Stimulated activated naive CD8-positive, alpha-beta T cell treated with anti-CD3 and anti-CD28 coated beads, Interleukin-15, Interleukin-2, amounts not matched to agents 100 U/mL and 50 U/mL, for 24 hours (primary cell): Measurements from ENCODE around the gene SORCS3.

Source experiments
- ATAC-seq: fragments of 150-1000 bp; cut with Tn5 transposase; one replicate; pipeline ENCODE4 v1.10.0; 2021
- DNase-seq: peaks from one replicate; pipeline ENCODE4 v3.0.0; 2021

Gene SORCS3

GRCh38 chr10:104646146-104646545 is 5.1 kb downstream of the SORCS3 start:
- no peak for ATAC-seq
- no peak for DNase-seq

GRCh38 chr10:104648421-104648820 is 7.3 kb downstream of the SORCS3 start:
- DNase-seq (no peak), ATAC-seq (no peak)

- DNase-seq (no peak), ATAC-seq (no peak)
These were observed 9.0 kb downstream of the SORCS3 start for GRCh38 chr10:104650072-104650471.

GRCh38 chr10:104650635-104651331 is 9.7 kb downstream of the SORCS3 start:
- DNase-seq (no peak), ATAC-seq (no peak)

- DNase-seq (no peak), ATAC-seq (no peak)
These were observed 15.9 kb downstream of the SORCS3 start for GRCh38 chr10:104657036-104657435.

DNA sequence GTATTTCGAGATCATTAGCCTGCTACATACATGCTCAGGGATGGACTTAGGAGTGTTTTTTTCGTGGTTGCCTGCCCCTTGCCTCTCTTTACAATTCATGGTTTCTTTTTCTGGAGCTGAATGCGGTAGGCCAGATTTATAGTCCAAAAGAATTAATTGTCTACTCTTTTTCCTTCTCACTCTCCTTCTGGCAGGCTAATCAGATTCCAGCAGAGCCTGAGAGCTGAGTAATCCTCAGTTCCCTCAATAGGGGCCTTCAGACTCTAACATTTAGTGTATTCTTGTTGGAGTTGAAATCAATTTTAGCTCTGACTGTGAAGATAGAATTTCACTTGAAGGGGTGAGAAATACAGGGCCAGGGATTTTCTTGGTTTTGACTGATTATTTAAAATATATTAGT is 16.4 kb downstream of the SORCS3 start:
- ATAC-seq: no peak

GRCh38 chr10:104658067-104658466 is 17.0 kb downstream of the SORCS3 start:
- no peak for ATAC-seq
- DNase-seq: no peak

More for the DNA sequence above, 16.4 kb downstream of the SORCS3 start:
- no peak for DNase-seq

- DNase-seq (no peak), ATAC-seq (no peak)
These were observed 18.7 kb downstream of the SORCS3 start for GRCh38 chr10:104659809-104660208.

DNA sequence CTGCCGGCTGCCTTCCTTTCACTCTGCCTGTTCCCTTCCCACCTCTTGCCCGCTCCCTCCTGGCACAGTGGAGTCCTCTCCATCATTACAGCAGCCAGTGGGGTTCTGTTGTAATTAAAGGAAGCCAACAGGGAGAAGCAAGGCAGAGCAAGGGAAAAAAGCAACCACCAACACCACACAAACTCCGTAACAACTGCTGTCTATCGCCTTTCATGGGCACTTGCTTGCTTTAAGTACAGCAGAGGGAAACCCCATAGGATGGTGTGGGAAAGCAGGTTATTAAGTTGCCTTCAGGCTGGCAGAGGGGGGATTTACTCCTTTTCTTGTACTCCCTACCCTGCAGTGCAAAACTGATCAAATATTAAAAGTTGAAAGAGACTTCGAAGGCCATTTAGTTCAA is 22.0 kb downstream of the SORCS3 start:
- no peak for ATAC-seq
- no peak for DNase-seq

GRCh38 chr10:104663563-104663962 is 22.5 kb downstream of the SORCS3 start:
- DNase-seq (no peak), ATAC-seq (no peak)

- no peak for DNase-seq
- ATAC-seq: no peak
These were observed 23.1 kb downstream of the SORCS3 start for GRCh38 chr10:104664205-104664604.

DNA sequence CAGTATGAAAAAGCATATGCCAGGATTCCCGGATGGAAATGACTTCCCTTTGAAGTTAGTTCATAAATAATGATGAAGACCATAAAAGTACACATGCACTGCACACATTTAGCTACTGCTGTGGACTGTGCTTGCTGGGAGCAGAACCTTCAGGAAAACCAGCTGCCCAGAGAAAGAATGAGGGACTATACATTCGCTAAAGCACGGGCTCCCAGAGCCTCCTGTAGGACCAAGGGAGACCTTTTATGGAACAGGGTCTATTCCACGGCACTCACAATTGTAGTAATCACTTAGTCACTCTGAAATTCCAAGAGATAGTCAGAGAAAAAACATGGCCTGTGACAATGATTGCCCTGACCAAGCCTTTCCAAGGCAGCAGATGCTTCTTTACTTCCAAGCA is 24.1 kb downstream of the SORCS3 start:
- DNase-seq (no peak), ATAC-seq (no peak)

GRCh38 chr10:104666106-104666505 is 25.0 kb downstream of the SORCS3 start:
- no peak for ATAC-seq
- DNase-seq: no peak

- ATAC-seq: no peak
- no peak for DNase-seq
These were observed 35.8 kb downstream of the SORCS3 start for GRCh38 chr10:104676874-104677273.

- no peak for DNase-seq
- no peak for ATAC-seq
These were observed 37.6 kb downstream of the SORCS3 start for GRCh38 chr10:104678658-104679057.

DNA sequence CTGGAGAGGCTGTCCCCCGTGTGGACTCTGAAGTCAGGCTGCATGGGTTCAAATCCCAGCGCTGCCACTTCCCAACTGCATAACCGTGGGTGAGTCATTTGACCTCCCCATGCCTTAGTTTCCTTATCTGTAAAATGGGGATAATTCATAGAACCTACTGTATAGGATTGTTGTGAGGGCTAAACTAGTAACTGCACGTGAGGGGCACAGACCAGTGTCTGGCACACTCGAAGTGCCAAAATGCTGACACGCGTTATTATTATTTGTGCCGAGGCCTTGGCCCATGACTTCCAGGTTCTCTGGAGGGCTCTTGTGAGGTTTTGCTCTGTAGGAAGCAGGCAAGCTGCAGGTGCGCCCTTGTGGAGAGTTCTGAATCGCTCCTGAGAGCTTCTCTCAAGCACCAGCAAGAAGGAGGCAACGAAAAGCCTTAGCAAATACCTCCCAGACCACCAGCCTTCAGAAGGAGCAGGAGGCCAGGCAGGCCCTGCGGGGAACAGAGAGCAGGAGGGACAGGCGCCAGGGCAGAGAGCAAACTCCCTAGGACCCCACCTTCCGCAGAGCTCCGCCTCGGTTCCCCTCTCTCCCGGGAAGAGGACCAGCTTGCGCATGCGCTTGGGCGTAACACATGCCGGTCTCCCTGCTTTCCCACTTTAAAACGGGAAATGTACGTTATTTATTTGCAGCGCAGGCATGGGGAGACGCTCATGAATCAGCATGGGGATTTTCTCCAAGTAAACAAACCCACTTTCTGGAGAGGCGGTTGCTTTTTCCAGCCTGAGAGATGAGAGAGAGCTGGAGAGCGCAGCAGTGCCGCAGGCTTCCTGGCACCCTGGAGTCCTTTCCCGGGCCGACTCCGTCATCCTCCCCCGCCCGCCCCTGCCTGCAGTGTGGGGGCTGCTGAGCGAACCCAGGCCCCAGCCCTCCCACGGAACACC is 39.6 kb downstream of the SORCS3 start:
- DNase-seq (no peak), ATAC-seq (no peak)

GRCh38 chr10:104681485-104681884 is 40.4 kb downstream of the SORCS3 start:
- DNase-seq (no peak), ATAC-seq (no peak)

DNA sequence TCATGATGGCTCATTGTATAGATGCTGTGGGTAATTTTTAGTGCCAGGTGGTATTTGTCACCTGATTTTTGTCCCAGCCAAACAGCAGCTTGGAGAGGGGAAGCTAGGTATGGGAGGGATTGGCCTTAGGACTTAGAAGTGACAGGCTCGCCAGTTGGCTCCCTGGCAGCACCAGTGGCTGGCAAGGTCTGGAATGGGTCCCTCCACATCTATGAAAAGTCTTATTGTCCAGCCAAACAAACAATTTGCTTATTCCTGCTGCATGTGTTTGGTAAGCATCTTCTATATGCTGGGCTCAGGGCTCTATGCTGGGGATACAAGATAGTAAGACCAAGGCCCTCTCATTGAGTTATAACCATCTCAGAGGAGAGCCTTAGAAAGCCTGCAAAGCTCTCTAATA is 42.5 kb downstream of the SORCS3 start:
- DNase-seq (no peak), ATAC-seq (no peak)

DNA sequence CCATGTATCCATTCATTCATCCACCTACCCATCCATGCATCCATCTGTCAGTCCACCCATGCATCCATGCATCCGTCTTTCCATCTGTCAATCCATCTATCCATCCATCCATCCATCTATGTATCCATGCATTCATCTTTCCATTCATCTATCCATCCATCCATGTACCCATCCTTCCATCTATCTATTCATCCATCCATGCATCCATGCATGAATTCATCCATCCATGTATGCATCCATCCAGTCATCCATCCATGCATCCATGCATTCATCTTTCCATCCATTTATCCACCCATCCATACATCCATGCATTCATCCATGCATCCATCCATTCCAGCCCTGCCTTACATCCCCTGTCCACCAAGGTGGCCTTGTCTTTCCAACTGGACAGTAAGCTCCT is 45.7 kb downstream of the SORCS3 start:
- DNase-seq: no peak
- ATAC-seq: no peak

- no peak for DNase-seq
- no peak for ATAC-seq
These were observed 47.4 kb downstream of the SORCS3 start for GRCh38 chr10:104688251-104689042.

DNA sequence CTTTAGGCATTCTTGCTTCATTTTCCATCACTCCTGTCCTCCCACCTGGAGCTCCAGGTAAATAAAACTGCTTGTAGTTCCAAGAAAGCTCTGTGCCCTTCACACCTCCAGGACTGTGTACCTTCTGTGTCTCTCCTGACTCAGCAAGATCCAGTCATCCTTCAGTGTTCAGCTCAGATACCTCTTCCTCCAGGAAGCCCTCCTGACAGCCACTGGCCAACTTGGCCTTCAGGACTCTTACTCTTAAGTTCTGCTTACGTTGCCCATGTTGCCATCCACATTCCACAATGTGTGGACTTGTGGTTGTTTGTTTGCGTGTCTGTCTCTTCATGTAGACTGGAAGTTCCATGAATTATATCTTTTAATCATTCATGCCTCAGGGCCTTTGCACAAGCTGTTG is 48.0 kb downstream of the SORCS3 start:
- no peak for DNase-seq
- no peak for ATAC-seq

DNA sequence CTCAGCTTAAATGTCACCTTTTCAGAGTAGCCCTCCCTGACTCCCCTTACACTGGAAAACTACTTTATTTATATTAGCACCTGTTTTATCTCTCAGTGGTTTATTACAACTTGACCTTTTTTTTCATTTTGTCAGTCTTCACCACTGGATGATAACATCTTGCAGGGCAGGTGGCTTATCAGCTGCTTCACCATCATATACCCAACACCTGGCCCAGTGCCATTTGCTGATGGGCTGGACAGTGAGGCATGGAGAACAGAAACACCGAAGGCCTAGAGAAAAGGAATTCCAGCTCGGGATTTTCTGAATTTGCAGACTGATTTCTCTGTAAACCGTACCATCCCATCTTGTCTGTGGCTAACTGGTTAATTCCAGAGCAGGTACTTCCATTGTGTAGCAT is 48.5 kb downstream of the SORCS3 start:
- no peak for DNase-seq
- no peak for ATAC-seq

DNA sequence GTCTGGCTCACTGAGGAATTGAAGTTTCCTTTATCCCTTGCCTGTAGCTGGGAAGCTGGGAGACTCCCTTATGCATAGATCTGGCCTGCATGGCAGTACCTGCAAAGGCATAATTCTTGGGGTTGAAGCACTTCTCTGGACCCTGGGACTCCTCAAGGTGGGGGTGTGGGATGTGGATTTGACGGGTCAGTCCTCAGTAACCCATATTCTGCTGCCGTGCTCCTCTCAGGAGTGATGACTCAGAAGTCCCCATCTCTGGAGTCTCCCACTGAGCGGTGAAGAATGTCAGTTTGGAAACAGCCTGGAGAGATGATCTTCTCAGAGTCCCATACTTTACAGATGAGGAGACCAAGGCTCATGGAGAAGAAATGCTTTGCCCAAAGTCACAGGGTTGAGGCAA is 49.0 kb downstream of the SORCS3 start:
- ATAC-seq: no peak
- no peak for DNase-seq
